Adipocyte (in vitro differentiated cells): ENCODE data around the gene TAF4B.
A peak's percentile ranks its signal among the peaks of the same experiment; 100 is the strongest.

Source experiments
- DNase-seq: peaks from one replicate; pipeline ENCODE4 v3.0.0-alpha.2; 2015; ENCODE audit warnings: low read depth
- H3K27me3 ChIP-seq: replicated peaks from 2 replicates; pipeline ENCODE4 v1.7.0; 2013; ENCODE audit warnings: mild to moderate bottlenecking, low read length, moderate library complexity; ENCODE audit not compliant: control insufficient read depth, insufficient read depth
- H3K36me3 ChIP-seq: 2 replicates; pipeline ENCODE4 v1.7.0; 2013; ENCODE audit warnings: low read length, mild to moderate bottlenecking, moderate library complexity; ENCODE audit not compliant: control insufficient read depth, insufficient read depth, severe bottlenecking
- H3K4me1 ChIP-seq: 2 replicates; pipeline ENCODE4 v1.7.0; 2013; ENCODE audit warnings: mild to moderate bottlenecking, low read length, moderate library complexity; ENCODE audit not compliant: control insufficient read depth, insufficient read depth
- H3K4me3 ChIP-seq: 2 replicates; pipeline ENCODE4 v1.7.0; 2013; ENCODE audit warnings: mild to moderate bottlenecking, low read length, moderate library complexity
- H3K9ac ChIP-seq: 2 replicates; pipeline ENCODE4 v1.7.0; 2013; ENCODE audit warnings: mild to moderate bottlenecking, low read length, moderate library complexity
- H3K9me3 ChIP-seq: 2 replicates; pipeline ENCODE4 v1.7.0; 2013; ENCODE audit warnings: mild to moderate bottlenecking, low read length, moderate library complexity; ENCODE audit not compliant: control insufficient read depth

The TAF4B gene

DNA sequence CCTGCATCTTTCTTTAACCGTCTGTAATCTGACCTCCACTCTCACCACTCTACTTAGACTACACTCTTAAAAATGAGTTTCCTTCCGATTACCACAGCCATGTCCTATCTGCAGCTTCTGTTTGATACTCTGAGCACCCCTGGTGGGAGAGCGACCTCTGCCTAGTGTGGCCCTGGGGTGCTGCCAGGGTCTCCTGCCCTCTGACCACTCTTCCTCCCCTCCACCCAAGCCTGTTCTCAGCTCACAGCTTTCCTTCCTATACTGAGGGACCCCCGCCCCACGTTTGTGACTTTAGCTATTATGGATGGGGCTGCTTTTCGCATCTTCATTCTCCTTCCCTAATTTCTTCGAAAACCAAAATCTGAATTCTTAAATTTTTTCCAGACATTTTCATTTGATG is 189.4 kb downstream of the TAF4B start:
- no peak overlapping the region for H3K9ac ChIP-seq
- no peaks in the 10 kb centered on the region for H3K36me3 ChIP-seq
- peaks cover 19% of the 10 kb centered on the region for H3K4me1 ChIP-seq
- H3K27me3 ChIP-seq = no peaks in the 10 kb centered on the region
- no peak for DNase-seq
- no peaks in the 10 kb centered on the region for H3K9me3 ChIP-seq
- no peak overlapping the region for H3K4me3 ChIP-seq

DNA sequence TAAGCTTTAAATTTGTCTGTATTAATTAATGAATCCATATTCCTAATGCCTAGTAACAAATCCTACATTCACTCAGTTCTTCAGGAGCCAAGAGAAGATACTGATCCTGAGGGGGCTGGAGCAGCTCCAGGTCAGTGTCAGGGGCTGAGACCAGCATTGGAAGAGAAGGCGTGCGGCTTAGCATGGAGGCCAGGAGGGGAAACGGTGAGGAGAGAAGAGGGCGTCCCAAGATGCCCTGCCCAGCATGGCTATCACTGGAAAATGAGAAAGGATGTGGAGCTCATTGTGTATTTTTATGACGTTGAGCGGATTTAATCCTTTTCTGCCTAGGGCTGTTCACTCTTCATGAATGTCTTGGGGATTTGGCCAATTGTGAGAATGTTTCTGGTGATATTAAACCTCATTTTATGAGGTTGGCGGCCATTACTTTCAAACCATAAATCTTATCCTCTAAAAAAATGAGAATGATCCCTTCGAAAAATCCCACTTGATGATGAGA is 190.5 kb downstream of the TAF4B start:
- Histone ChIP-seq H3K27me3 (no peaks in the 10 kb centered on the region), H3K9me3 (no peaks in the 10 kb centered on the region), H3K4me3 (no peak overlapping the region), H3K9ac (no peak overlapping the region), H3K4me1 (peaks cover 19% of the 10 kb centered on the region), H3K36me3 (no peaks in the 10 kb centered on the region)
- no peak for DNase-seq

GRCh38 chr18:26417190-26417589 is 190.9 kb downstream of the TAF4B start:
- DNase-seq = no peak
- no peaks in the 10 kb centered on the region for H3K9me3 ChIP-seq
- no peaks in the 10 kb centered on the region for H3K36me3 ChIP-seq
- no peak overlapping the region for H3K4me3 ChIP-seq
- no peak overlapping the region for H3K9ac ChIP-seq
- peaks cover 19% of the 10 kb centered on the region for H3K4me1 ChIP-seq
- no peaks in the 10 kb centered on the region for H3K27me3 ChIP-seq

GRCh38 chr18:26418225-26418624 is 192.0 kb downstream of the TAF4B start:
- Histone ChIP-seq H3K9ac (no peak overlapping the region), H3K36me3 (no peaks in the 10 kb centered on the region), H3K27me3 (peaks cover 5% of the 10 kb centered on the region), H3K4me1 (peaks cover 19% of the 10 kb centered on the region), H3K4me3 (no peak overlapping the region), H3K9me3 (no peaks in the 10 kb centered on the region)
- DNase-seq = no peak

- Histone ChIP-seq H3K4me1 (peaks cover 15% of the 10 kb centered on the region), H3K9me3 (no peaks in the 10 kb centered on the region), H3K9ac (no peak overlapping the region), H3K36me3 (no peaks in the 10 kb centered on the region), H3K27me3 (peaks cover 5% of the 10 kb centered on the region), H3K4me3 (no peak overlapping the region)
- no peak for DNase-seq
Observed at GRCh38 chr18:26419746-26420145, 193.5 kb downstream of the TAF4B start.

DNA sequence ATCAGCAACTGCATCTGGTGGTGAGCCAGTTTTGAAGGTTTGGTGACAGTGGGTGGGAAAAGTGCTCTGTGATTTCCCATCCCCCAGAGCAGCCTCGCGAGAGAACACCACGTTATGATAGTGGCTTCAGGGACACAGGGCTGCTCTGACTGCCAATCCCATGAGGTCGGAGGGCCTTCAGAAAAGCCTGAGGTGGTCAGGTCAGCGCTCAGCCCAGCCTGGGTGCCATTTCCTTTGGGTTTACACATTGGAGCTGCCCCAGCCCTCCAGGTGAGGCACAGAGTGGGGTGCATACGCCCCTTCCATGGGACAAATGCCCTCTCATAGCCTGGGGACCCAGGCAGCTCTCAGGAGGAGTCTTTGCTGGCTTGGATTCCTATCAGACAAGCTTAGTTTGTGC is 195.3 kb downstream of the TAF4B start:
- no peaks in the 10 kb centered on the region for H3K9me3 ChIP-seq
- no peak for DNase-seq
- peaks cover 6% of the 10 kb centered on the region for H3K4me1 ChIP-seq
- H3K27me3 ChIP-seq = peaks cover 5% of the 10 kb centered on the region
- no peaks in the 10 kb centered on the region for H3K36me3 ChIP-seq
- H3K9ac ChIP-seq = no peak overlapping the region
- H3K4me3 ChIP-seq = no peak overlapping the region

- no peak overlapping the region for H3K4me3 ChIP-seq
- no peaks in the 10 kb centered on the region for H3K36me3 ChIP-seq
- H3K9me3 ChIP-seq = no peaks in the 10 kb centered on the region
- no peak overlapping the region for H3K9ac ChIP-seq
- peaks cover 5% of the 10 kb centered on the region for H3K27me3 ChIP-seq
- peaks cover 6% of the 10 kb centered on the region for H3K4me1 ChIP-seq
- no peak for DNase-seq
Observed at GRCh38 chr18:26421931-26422330, 195.7 kb downstream of the TAF4B start.

DNA sequence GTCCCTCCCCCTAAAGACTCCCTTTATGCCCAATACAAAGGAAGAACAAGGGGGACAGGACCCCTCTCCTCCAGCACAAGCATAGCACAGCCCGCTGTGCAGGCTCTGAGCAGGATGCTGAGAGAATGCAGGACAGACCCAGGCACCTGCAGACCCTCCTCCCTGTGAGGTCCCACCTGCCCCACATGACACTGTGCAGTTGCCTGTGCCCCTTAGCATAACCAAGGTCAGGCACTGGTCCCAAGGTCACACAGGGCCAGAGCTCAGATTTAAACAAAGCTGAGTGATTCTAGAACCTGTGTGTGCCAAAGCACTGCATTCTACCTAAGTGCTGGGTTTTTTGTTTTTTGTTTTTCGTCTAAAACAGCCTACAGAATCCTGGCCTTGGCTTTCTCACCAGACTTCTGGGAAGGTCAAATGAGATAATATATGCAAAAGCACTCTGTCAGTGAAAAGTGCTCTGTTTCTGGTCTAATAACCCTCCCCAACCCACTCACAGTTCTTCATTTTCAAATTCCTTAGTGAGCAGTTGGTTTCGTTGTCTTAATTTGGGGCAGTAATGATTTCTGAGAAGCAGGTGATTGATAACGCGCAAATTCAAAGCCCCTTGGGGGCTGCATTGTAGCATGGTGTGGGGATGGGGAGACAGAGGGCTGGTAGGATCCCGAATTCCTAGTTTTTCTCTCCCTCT is 196.4 kb downstream of the TAF4B start:
- H3K9me3 ChIP-seq = no peaks in the 10 kb centered on the region
- peaks cover 6% of the 10 kb centered on the region for H3K4me1 ChIP-seq
- no peak overlapping the region for H3K9ac ChIP-seq
- peaks cover 5% of the 10 kb centered on the region for H3K27me3 ChIP-seq
- DNase-seq = no peak
- H3K4me3 ChIP-seq = no peak overlapping the region
- no peaks in the 10 kb centered on the region for H3K36me3 ChIP-seq

DNA sequence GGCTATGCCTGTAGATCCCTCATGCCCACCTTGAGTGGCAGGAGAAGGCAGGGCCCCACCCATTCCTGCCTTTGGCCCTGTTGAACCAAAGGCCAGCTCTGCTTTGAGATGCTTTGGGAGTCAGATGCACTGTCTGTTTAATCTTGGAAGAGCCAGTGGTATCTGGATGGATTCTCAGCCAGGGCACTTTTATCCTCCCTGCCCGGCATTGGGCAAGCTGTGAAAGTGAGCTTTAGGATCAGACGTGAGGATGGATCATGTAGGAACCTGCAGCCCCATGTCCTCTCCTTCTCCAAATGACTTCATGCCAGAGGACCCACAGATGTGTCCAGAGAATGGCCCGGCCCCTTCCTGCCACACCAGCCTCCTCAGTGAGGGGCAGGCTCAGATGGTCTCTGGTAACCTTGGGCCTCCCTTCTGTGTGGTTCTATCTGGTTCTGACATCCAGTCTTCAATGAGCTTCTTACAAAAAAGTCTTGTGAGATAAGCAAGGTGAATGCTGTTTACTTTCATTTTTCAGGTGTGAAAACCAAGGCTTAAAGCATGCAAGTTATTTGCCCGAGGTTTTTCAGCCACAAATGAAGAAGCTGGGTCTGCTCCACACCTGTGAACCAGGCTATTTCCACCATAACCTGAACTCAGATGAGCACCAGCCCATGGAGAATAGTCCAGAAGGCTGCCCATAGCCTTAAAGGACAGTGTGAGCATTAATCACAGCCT is 198.3 kb downstream of the TAF4B start:
- DNase-seq = no peak
- Histone ChIP-seq H3K4me3 (no peak overlapping the region), H3K27me3 (peaks cover 5% of the 10 kb centered on the region), H3K9me3 (no peaks in the 10 kb centered on the region), H3K4me1 (peaks cover 10% of the 10 kb centered on the region), H3K9ac (no peak overlapping the region), H3K36me3 (no peaks in the 10 kb centered on the region)

- no peak for DNase-seq
- peaks cover 9% of the 10 kb centered on the region for H3K4me1 ChIP-seq
- no peak overlapping the region for H3K9ac ChIP-seq
- H3K9me3 ChIP-seq = no peaks in the 10 kb centered on the region
- no peaks in the 10 kb centered on the region for H3K36me3 ChIP-seq
- H3K27me3 ChIP-seq = peaks cover 5% of the 10 kb centered on the region
- no peak overlapping the region for H3K4me3 ChIP-seq
Observed at GRCh38 chr18:26425148-26425531, 198.9 kb downstream of the TAF4B start.

DNA sequence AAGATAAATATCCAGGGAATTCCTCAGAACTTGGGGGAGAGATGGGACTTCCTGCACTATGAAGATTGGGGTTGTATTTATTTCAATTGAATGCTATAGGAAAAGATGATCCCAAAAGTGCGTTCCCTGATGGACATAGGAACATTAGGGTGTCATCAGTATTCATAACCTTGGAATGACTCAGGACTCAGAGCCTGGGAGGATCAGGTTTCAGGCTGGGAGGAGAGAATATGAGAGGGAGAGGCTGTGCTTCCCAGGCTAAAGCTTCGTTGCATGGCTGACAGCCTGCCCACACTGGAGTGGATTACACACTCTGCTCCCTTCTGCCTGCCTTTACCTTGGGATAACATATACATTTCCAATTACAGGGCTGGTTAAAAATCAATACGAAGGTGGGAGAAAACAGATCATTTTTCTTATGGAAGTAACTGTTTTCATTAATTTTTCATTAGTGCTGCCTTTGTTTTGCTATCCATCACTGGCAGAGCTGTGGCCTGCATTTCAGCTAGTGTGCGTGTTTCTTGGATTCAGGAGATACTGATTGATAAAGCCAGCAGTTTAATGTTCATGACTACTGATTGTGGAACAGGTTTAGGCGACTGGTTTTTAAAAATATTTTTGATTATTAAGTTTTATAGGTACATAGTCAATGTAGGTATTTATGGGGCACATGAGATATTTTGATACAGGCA is 203.4 kb downstream of the TAF4B start:
- Histone ChIP-seq H3K27me3 (no peaks in the 10 kb centered on the region), H3K4me1 (peaks cover 8% of the 10 kb centered on the region), H3K9me3 (no peaks in the 10 kb centered on the region), H3K4me3 (no peak overlapping the region), H3K36me3 (no peaks in the 10 kb centered on the region), H3K9ac (no peak overlapping the region)
- peak; percentile 91 for DNase-seq
